OCI-LY3 (cell line): Measurements from ENCODE around the gene FITM2.

Experiments
- EZH2phosphoT487 ChIP-seq: fragments of 200-600 bp; shearing (Covaris generic); IDR thresholded peaks from 2 replicates; pipeline ENCODE4 v1.6.1; 2018; ENCODE audit warnings: antibody characterized with exemption, mixed run types, low read depth
- TF ChIP-seq, protein P1 (sequence below): fragments of 200-600, 300-600 bp; sonication (generic); IDR thresholded peaks from 2 replicates; pipeline ENCODE4 v1.5.1; 2014; ENCODE audit warnings: antibody characterized with exemption, low read length, low read depth

DNA sequence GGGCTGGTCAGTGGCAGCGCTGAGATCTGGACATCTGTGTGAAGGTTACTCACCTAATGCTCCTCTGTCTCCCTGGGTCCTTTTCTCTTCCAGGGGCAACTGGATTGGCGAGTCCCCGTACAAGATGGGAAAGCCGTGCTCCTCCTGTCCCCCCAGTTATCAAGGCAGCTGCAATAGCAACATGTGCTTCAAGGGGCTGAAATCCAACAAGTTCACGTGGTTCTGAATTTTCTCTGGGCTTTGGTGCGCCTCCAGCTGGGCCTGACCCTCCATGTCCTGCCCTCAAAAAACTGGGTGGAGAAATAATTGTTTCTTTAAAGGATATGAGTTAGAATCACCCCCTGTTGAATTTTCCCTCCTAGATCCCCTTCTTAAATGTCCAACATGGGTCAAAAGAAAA lies 39.6 kb upstream of the FITM2 start:
- TF ChIP-seq, protein P1, sequence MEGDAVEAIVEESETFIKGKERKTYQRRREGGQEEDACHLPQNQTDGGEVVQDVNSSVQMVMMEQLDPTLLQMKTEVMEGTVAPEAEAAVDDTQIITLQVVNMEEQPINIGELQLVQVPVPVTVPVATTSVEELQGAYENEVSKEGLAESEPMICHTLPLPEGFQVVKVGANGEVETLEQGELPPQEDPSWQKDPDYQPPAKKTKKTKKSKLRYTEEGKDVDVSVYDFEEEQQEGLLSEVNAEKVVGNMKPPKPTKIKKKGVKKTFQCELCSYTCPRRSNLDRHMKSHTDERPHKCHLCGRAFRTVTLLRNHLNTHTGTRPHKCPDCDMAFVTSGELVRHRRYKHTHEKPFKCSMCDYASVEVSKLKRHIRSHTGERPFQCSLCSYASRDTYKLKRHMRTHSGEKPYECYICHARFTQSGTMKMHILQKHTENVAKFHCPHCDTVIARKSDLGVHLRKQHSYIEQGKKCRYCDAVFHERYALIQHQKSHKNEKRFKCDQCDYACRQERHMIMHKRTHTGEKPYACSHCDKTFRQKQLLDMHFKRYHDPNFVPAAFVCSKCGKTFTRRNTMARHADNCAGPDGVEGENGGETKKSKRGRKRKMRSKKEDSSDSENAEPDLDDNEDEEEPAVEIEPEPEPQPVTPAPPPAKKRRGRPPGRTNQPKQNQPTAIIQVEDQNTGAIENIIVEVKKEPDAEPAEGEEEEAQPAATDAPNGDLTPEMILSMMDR = no peak
- TF ChIP-seq EZH2phosphoT487 = no peak
